Activated CD4-positive, alpha-beta memory T cell treated with anti-CD3 and anti-CD28 coated beads for 36 hours (primary cell): ENCODE measurements around the gene BNC2. TPM values are rescaled to one million over a fixed set of nuclear protein-coding genes. Genes with fewer than 3 reads are reported as not detected.

Source experiments
- CTCF ChIA-PET: fragments of 350-600 bp; sonication (Branson Sonifier 250); formaldehyde crosslinking; loops from one replicate; lab custom pipeline; 2021; ENCODE audit warnings: antibody characterized with exemption, inconsistent platforms; lab: Charles Lee
- POLR2A ChIA-PET: fragments of 350-600 bp; sonication (Branson Sonifier 250); formaldehyde crosslinking; loops from one replicate; lab custom pipeline; 2021; ENCODE audit warnings: antibody characterized with exemption; lab: Charles Lee
- DNase-seq: peaks from one replicate; pipeline ENCODE4 v3.0.0-alpha.2; 2020
- H3K27ac Mint-ChIP-seq: one replicate; pipeline ENCODE4 v1.8.0; 2021; ENCODE audit warnings: mixed read lengths
- H3K27me3 Mint-ChIP-seq: one replicate; pipeline ENCODE4 v1.8.0; 2021; ENCODE audit warnings: mixed read lengths
- H3K36me3 Mint-ChIP-seq: one replicate; pipeline ENCODE4 v1.8.0; 2021; ENCODE audit warnings: mixed read lengths
- H3K4me1 Mint-ChIP-seq: one replicate; pipeline ENCODE4 v1.8.0; 2021; ENCODE audit warnings: low read depth, mixed read lengths
- H3K4me3 Mint-ChIP-seq: one replicate; pipeline ENCODE4 v1.8.0; 2021; ENCODE audit warnings: mild to moderate bottlenecking, mixed read lengths
- H3K9me3 Mint-ChIP-seq: one replicate; pipeline ENCODE4 v1.8.0; 2021; ENCODE audit warnings: mixed read lengths
- intact Hi-C: fragments of 100-400 bp; cut with micrococcal nuclease; formaldehyde crosslinking; loops from one replicate; pipeline ENCODE4 v1.15.1; 2023
- total RNA-seq, 2 experiments: library from RNA; stranded (reverse); gene quantifications; one replicate each; pipeline ENCODE4 v1.2.3, GENCODE V29; 2021

BNC2 gene
- total RNA-seq, 2 experiments from 2014 or later = not detected

GRCh38 chr9:16407617-16408016 lies 462.9 kb downstream of the BNC2 start:
- Mint-ChIP-seq H3K27ac (no peak overlapping the region), H3K4me3 (no peak overlapping the region), H3K27me3 (no peaks in the 10 kb centered on the region), H3K36me3 (no peaks in the 10 kb centered on the region), H3K9me3 (no peaks in the 10 kb centered on the region), H3K4me1 (no peaks in the 10 kb centered on the region)
- CTCF ChIA-PET = no interaction called here
- DNase-seq = no peak
- POLR2A ChIA-PET = interaction anchor here (0.6 kb wide), 1 partner anchor 20 kb away, joined by 3 read pairs; no protein-coding TSS in a partner anchor
- intact Hi-C loops = no loop called here

DNA sequence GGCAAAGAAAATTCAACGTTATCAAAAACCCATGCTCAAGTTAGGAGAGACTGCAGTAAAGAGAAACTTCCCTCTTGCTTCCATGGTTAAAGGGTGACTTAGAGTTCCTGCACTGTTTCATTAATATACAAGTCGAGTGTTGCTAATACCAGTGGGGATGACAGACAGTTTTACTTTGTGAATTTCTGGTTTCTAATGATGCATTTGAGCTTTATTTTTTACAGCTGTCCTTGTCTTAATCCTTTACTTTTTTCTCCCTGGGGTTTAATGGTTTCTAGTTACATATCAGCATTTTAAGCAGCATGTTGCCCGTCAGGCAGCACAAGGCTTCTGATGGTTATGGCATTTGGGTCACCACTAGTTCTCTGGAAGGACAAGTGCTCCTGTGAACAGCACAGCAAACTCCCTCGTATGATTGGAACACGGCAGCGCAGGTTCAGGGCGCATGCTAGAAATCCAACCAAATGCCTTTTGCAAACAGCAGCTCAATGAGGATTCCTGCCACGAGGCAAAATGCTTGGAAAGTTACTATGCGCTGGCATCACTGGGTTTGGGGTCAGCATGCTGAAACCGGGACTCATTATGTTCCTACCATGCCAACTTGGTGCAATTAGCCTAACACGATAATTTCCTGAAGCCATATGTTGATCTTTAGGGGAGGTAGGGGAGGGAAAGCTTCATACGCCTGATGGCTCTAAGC lies 463.8 kb downstream of the BNC2 start:
- CTCF ChIA-PET = no interaction called here
- H3K27me3 Mint-ChIP-seq = no peaks in the 10 kb centered on the region

DNA sequence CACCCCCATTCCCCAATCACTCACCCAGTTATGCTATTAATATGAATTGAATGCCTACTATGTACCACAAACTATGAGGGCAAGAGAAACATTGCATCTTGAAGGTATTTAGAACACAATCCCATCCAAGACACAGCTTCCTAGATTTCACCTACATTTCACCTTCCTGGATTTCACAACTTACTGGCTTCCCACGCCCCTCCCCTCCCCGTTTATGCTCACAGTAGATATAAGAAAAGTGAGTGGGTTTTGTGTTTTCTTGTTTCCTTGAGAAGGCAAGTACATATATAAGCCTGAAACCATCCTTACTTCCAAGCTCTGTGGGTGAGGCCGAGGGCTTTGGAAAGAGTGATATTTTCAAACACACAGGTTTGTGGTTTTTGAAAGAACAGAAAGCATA lies 465.0 kb downstream of the BNC2 start:
- ChIA-PET POLR2A (no interaction called here), CTCF (no interaction called here)
- Mint-ChIP-seq H3K9me3 (no peaks in the 10 kb centered on the region), H3K4me1 (no peaks in the 10 kb centered on the region), H3K27ac (no peak overlapping the region), H3K4me3 (no peak overlapping the region), H3K27me3 (no peaks in the 10 kb centered on the region), H3K36me3 (no peaks in the 10 kb centered on the region)
- intact Hi-C loops = no loop called here
- no peak for DNase-seq

More for the DNA sequence above, 463.8 kb downstream of the BNC2 start:
- Mint-ChIP-seq H3K4me3 (no peak overlapping the region), H3K36me3 (no peaks in the 10 kb centered on the region), H3K27ac (no peak overlapping the region), H3K9me3 (no peaks in the 10 kb centered on the region), H3K4me1 (no peaks in the 10 kb centered on the region)
- intact Hi-C loops = no loop called here
- DNase-seq = no peak
- POLR2A ChIA-PET = no interaction called here

- Mint-ChIP-seq H3K9me3 (peaks cover 3% of the 10 kb centered on the region), H3K36me3 (no peaks in the 10 kb centered on the region), H3K27ac (no peak overlapping the region), H3K27me3 (no peaks in the 10 kb centered on the region), H3K4me3 (no peak overlapping the region), H3K4me1 (no peaks in the 10 kb centered on the region)
- ChIA-PET CTCF (no interaction called here), POLR2A (no interaction called here)
- intact Hi-C loops = no loop called here
- DNase-seq = no peak
Observed at GRCh38 chr9:16401701-16402100, 468.8 kb downstream of the BNC2 start.

DNA sequence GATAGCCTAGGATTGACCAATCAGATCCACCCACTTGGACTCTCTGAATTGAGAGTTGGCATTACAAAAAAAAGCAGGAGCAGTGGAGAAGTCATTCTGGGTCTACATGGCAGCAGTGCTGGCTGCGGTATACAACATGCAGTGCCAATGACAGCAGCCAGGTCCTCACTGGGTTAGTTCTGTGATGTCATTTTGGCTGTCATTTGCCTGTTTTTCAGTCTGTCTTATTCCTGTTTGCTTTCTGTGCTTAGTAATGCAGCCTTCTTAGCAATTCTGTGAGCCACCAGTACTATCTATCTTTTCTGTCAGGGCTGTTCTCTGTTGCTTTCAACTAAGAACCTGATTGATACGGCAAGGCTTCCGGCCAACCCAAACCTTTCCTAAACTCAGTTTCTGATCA lies 471.8 kb downstream of the BNC2 start:
- intact Hi-C loops = no loop called here
- ChIA-PET POLR2A (no interaction called here), CTCF (no interaction called here)
- no peaks in the 10 kb centered on the region for H3K4me1 Mint-ChIP-seq
- H3K4me3 Mint-ChIP-seq = no peak overlapping the region
- no peaks in the 10 kb centered on the region for H3K36me3 Mint-ChIP-seq
- no peak for DNase-seq
- H3K27ac Mint-ChIP-seq = no peak overlapping the region
- peaks cover 16% of the 10 kb centered on the region for H3K9me3 Mint-ChIP-seq
- no peaks in the 10 kb centered on the region for H3K27me3 Mint-ChIP-seq

- ChIA-PET CTCF (no interaction called here), POLR2A (no interaction called here)
- DNase-seq = no peak
- Mint-ChIP-seq H3K4me1 (no peaks in the 10 kb centered on the region), H3K27ac (no peak overlapping the region), H3K36me3 (no peaks in the 10 kb centered on the region), H3K4me3 (no peak overlapping the region), H3K27me3 (no peaks in the 10 kb centered on the region), H3K9me3 (peaks cover 16% of the 10 kb centered on the region)
- intact Hi-C loops = no loop called here
Observed at GRCh38 chr9:16396389-16396788, 474.1 kb downstream of the BNC2 start.

DNA sequence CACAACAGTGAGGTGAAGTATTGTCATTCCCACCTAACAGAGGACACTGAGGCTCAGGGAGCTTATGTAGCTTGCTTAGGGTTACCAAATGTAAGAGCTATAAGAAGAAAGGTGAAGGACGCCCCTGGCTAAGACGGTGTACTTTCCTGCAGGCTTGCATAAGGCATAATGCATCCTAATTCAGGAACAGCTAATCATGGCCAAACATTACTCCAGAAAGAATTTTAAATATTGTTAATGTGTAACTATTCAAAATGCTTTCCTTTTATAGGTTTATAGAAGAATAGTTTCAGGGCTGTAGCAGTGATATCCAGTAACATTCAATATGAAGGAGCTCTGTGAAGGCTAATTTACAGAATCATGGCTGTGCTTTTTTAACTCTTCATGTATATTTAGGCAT lies 479.1 kb downstream of the BNC2 start:
- peaks cover 19% of the 10 kb centered on the region for H3K9me3 Mint-ChIP-seq
- no peaks in the 10 kb centered on the region for H3K4me1 Mint-ChIP-seq
- no peaks in the 10 kb centered on the region for H3K27me3 Mint-ChIP-seq
- H3K36me3 Mint-ChIP-seq = no peaks in the 10 kb centered on the region
- DNase-seq = no peak
- H3K27ac Mint-ChIP-seq = no peak overlapping the region
- H3K4me3 Mint-ChIP-seq = no peak overlapping the region
- CTCF ChIA-PET = no interaction called here
- POLR2A ChIA-PET = no interaction called here
- intact Hi-C loops = no loop called here

GRCh38 chr9:16387382-16387781 lies 483.1 kb downstream of the BNC2 start:
- intact Hi-C loops = no loop called here
- Mint-ChIP-seq H3K27ac (no peak overlapping the region), H3K4me1 (no peaks in the 10 kb centered on the region), H3K4me3 (no peak overlapping the region), H3K9me3 (peaks cover 17% of the 10 kb centered on the region), H3K27me3 (no peaks in the 10 kb centered on the region), H3K36me3 (no peaks in the 10 kb centered on the region)
- ChIA-PET POLR2A (interaction anchor here (0.6 kb wide), 1 partner anchor 21 kb away, joined by 3 read pairs; no protein-coding TSS in a partner anchor), CTCF (no interaction called here)
- no peak for DNase-seq

DNA sequence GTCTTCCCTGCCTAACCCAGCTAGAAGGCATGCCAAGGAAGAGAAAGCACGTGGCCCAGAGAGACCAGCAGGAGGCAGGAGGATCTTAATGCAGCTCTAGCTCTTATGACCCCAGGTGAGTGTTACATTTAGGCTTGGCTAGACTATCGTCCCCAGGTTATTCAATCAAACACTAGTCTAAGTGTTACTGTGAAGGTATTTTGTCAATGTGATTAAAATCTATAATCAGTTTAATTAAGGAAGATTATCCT lies 483.7 kb downstream of the BNC2 start:
- POLR2A ChIA-PET = no interaction called here
- CTCF ChIA-PET = no interaction called here
- intact Hi-C loops = no loop called here
- no peak overlapping the region for H3K27ac Mint-ChIP-seq
- H3K4me3 Mint-ChIP-seq = no peak overlapping the region
- DNase-seq = no peak
- H3K4me1 Mint-ChIP-seq = no peaks in the 10 kb centered on the region
- H3K36me3 Mint-ChIP-seq = no peaks in the 10 kb centered on the region
- peaks cover 17% of the 10 kb centered on the region for H3K9me3 Mint-ChIP-seq
- H3K27me3 Mint-ChIP-seq = no peaks in the 10 kb centered on the region

DNA sequence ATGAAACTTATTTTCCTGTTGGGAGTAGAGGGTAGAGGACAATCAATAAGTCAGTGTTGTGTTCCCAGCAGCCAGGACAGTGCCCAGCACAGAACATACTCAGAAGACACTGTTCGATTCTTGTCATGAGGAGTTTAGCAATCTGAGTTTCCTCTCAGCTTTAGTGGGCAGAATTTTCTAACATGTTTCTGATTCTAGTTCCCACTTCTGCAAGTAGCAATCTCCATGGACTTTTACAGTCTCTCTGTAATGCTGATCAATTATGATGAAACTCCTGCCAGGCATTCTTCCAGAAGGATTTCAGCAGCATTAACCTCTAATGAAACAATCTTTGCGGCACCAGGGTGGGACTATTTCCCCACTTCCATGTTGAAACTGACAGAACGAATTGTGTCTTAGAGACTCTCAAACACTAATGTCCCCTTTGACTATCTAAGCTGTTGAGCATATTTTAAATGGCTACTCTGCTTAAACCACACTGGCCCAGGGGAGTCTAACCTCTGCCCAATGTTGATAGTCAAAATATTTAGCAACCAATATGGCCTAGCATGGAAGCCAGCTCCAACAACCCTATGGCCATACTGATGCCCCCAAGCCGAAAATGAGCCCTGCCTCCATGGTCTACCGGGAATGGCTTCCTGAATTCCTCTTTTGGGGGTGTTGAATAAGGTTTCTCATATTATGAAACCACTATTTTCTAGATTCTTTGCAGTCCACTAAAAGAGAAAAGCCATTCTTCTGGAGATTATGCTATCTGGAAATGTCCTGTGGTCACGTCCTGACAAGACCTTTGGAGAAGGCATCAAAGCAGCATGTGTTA lies 484.3 kb downstream of the BNC2 start:
- intact Hi-C loops = no loop called here
- DNase-seq = no peak
- H3K36me3 Mint-ChIP-seq = no peaks in the 10 kb centered on the region
- H3K4me3 Mint-ChIP-seq = no peak overlapping the region
- ChIA-PET CTCF (no interaction called here), POLR2A (no interaction called here)
- no peaks in the 10 kb centered on the region for H3K4me1 Mint-ChIP-seq
- no peaks in the 10 kb centered on the region for H3K27me3 Mint-ChIP-seq
- H3K9me3 Mint-ChIP-seq = peaks cover 17% of the 10 kb centered on the region
- H3K27ac Mint-ChIP-seq = no peak overlapping the region

DNA sequence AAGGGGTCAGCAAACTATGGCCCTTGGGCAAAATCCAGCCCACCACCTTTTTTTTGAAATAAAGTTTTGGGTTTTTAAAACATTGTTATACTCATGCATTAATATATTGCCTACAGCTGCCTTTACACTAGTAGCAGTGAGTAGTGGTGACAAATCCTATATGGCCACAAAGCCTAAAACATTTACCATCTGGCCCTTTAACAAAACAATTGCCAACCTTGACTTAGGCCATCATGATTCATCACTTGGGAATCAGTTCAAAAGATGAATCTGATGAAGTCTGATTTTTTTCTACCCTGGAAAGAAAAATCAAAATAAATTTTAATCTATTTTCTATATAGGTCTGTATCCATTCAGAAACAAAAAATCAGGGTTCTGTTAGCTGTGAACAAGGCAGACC lies 484.9 kb downstream of the BNC2 start:
- Mint-ChIP-seq H3K27ac (no peak overlapping the region), H3K4me3 (no peak overlapping the region), H3K27me3 (no peaks in the 10 kb centered on the region), H3K9me3 (peaks cover 15% of the 10 kb centered on the region), H3K4me1 (no peaks in the 10 kb centered on the region), H3K36me3 (no peaks in the 10 kb centered on the region)
- POLR2A ChIA-PET = no interaction called here
- no peak for DNase-seq
- CTCF ChIA-PET = no interaction called here
- intact Hi-C loops = no loop called here

- H3K27ac Mint-ChIP-seq = no peak overlapping the region
- H3K4me3 Mint-ChIP-seq = no peak overlapping the region
- ChIA-PET POLR2A (no interaction called here), CTCF (no interaction called here)
- no peaks in the 10 kb centered on the region for H3K36me3 Mint-ChIP-seq
- DNase-seq = no peak
- H3K9me3 Mint-ChIP-seq = peaks cover 16% of the 10 kb centered on the region
- intact Hi-C loops = no loop called here
- no peaks in the 10 kb centered on the region for H3K27me3 Mint-ChIP-seq
- no peaks in the 10 kb centered on the region for H3K4me1 Mint-ChIP-seq
Observed at GRCh38 chr9:16384993-16385392, 485.5 kb downstream of the BNC2 start.

DNA sequence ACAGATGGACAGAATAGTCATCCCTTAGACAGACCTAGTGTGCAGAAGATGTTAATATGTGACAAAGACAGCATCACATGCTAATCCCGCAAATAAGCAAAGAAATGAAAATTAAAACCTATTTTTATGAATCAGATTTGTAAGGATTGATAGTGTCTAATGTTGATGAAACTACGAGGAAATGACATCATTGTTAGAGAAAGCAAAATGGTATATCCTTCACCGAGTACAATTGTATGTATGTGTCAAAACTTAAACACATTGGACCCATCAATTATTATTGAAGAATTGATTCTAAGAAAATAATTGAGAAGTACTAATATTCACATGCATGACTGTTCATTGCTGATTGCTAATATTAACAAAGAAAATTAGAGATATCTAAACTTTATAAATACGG lies 493.2 kb downstream of the BNC2 start:
- H3K4me3 Mint-ChIP-seq = no peak overlapping the region
- intact Hi-C loops = no loop called here
- H3K9me3 Mint-ChIP-seq = peaks cover 8% of the 10 kb centered on the region
- H3K27ac Mint-ChIP-seq = no peak overlapping the region
- DNase-seq = no peak
- no peaks in the 10 kb centered on the region for H3K36me3 Mint-ChIP-seq
- CTCF ChIA-PET = no interaction called here
- POLR2A ChIA-PET = no interaction called here
- no peaks in the 10 kb centered on the region for H3K4me1 Mint-ChIP-seq
- H3K27me3 Mint-ChIP-seq = no peaks in the 10 kb centered on the region
